ENCODE measurements around the gene MT1M.
A peak's percentile ranks its signal among the peaks of the same experiment; 100 is the strongest.
"Not testable (repeated sequence)": the region's sequence is repeated elsewhere in the genome, so short reads cannot be mapped to it uniquely, and the experiment has no call there.

MT1M gene

GRCh38 chr16:56653218-56653617, 20.8 kb downstream of the MT1M start:
- H3K36me3 ChIP-seq (ENCODE audit: control insufficient read depth, insufficient read depth, low read length): no peaks in the 10 kb centered on the region
- no peak overlapping the region for H3K4me3 ChIP-seq (ENCODE audit: low read depth, low read length)
- no peaks in the 10 kb centered on the region for H3K9me3 ChIP-seq (ENCODE audit: control insufficient read depth, insufficient read depth, low read length)
- H3K9ac ChIP-seq (ENCODE audit: low read depth, low read length): no peak overlapping the region
- H3K27me3 ChIP-seq (ENCODE audit: control insufficient read depth, insufficient read depth, low read length): peaks cover 87% of the 10 kb centered on the region
- H3K27ac ChIP-seq (ENCODE audit: low read depth, low read length): no peak overlapping the region
- H3K4me1 ChIP-seq (ENCODE audit: control insufficient read depth, insufficient read depth, low read length): peaks cover 4% of the 10 kb centered on the region

- Histone ChIP-seq H3K4me3 (ENCODE audit: low read depth, low read length) (peak within 1 kb of the TSS; percentile 66), H3K9me3 (ENCODE audit: control insufficient read depth, insufficient read depth, low read length) (no peaks in the 10 kb centered on the region), H3K9ac (ENCODE audit: low read depth, low read length) (no peak within 1 kb of the TSS), H3K27ac (ENCODE audit: low read depth, low read length) (peak within 1 kb of the TSS; percentile 83), H3K4me1 (ENCODE audit: control insufficient read depth, insufficient read depth, low read length) (peaks cover 11% of the 10 kb centered on the region), H3K27me3 (ENCODE audit: control insufficient read depth, insufficient read depth, low read length) (peaks cover 88% of the 10 kb centered on the region), H3K36me3 (ENCODE audit: control insufficient read depth, insufficient read depth, low read length) (no peaks in the 10 kb centered on the region)
These were observed 25.3 kb downstream of the MT1M start, which contains the start of gene MT1F for GRCh38 chr16:56657555-56658326. Gene MT1F, plus strand, starts transcription at chr16:56657959. Its CDS starts 100 bp downstream, at chr16:56658059.

GRCh38 chr16:56658327-56658875, 25.9 kb downstream of the MT1M start:
- Histone ChIP-seq H3K9ac (ENCODE audit: low read depth, low read length) (no peak overlapping the region), H3K4me3 (ENCODE audit: low read depth, low read length) (peak overlapping the region; percentile 66), H3K36me3 (ENCODE audit: control insufficient read depth, insufficient read depth, low read length) (no peaks in the 10 kb centered on the region), H3K27ac (ENCODE audit: low read depth, low read length) (no peak overlapping the region), H3K9me3 (ENCODE audit: control insufficient read depth, insufficient read depth, low read length) (no peaks in the 10 kb centered on the region), H3K4me1 (ENCODE audit: control insufficient read depth, insufficient read depth, low read length) (peaks cover 11% of the 10 kb centered on the region), H3K27me3 (ENCODE audit: control insufficient read depth, insufficient read depth, low read length) (peaks cover 88% of the 10 kb centered on the region)

GRCh38 chr16:56662357-56663354, 30.2 kb downstream of the MT1M start:
- peaks cover 100% of the 10 kb centered on the region for H3K27me3 ChIP-seq (ENCODE audit: control insufficient read depth, insufficient read depth, low read length)
- no peaks in the 10 kb centered on the region for H3K36me3 ChIP-seq (ENCODE audit: control insufficient read depth, insufficient read depth, low read length)
- no peak overlapping the region for H3K27ac ChIP-seq (ENCODE audit: low read depth, low read length)
- peaks cover 13% of the 10 kb centered on the region for H3K4me1 ChIP-seq (ENCODE audit: control insufficient read depth, insufficient read depth, low read length)
- no peaks in the 10 kb centered on the region for H3K9me3 ChIP-seq (ENCODE audit: control insufficient read depth, insufficient read depth, low read length)
- H3K4me3 ChIP-seq (ENCODE audit: low read depth, low read length): peak overlapping the region; percentile 59
- H3K9ac ChIP-seq (ENCODE audit: low read depth, low read length): no peak overlapping the region

GRCh38 chr16:56664506-56664905, 32.0 kb downstream of the MT1M start:
- H3K4me3 ChIP-seq (ENCODE audit: low read depth, low read length): no peak overlapping the region
- H3K27me3 ChIP-seq (ENCODE audit: control insufficient read depth, insufficient read depth, low read length): peaks cover 100% of the 10 kb centered on the region
- no peaks in the 10 kb centered on the region for H3K9me3 ChIP-seq (ENCODE audit: control insufficient read depth, insufficient read depth, low read length)
- peaks cover 12% of the 10 kb centered on the region; the same call in 1 of the 2 replicates for H3K4me1 ChIP-seq (ENCODE audit: control insufficient read depth, insufficient read depth, low read length)
- H3K27ac ChIP-seq (ENCODE audit: low read depth, low read length): no peak overlapping the region
- no peaks in the 10 kb centered on the region for H3K36me3 ChIP-seq (ENCODE audit: control insufficient read depth, insufficient read depth, low read length)
- no peak overlapping the region for H3K9ac ChIP-seq (ENCODE audit: low read depth, low read length)

GRCh38 chr16:56665286-56666261, 33.1 kb downstream of the MT1M start:
- not testable (repeated sequence) for H3K4me3 ChIP-seq (ENCODE audit: low read depth, low read length); H3K27ac ChIP-seq (ENCODE audit: low read depth, low read length); H3K36me3 ChIP-seq (ENCODE audit: control insufficient read depth, insufficient read depth, low read length); H3K9me3 ChIP-seq (ENCODE audit: control insufficient read depth, insufficient read depth, low read length); H3K9ac ChIP-seq (ENCODE audit: low read depth, low read length)
- Histone ChIP-seq H3K4me1 (ENCODE audit: control insufficient read depth, insufficient read depth, low read length) (peaks cover 20% of the 10 kb centered on the region), H3K27me3 (ENCODE audit: control insufficient read depth, insufficient read depth, low read length) (peaks cover 100% of the 10 kb centered on the region)

GRCh38 chr16:56667581-56668571, 35.4 kb downstream of the MT1M start, which contains the start of gene MT1G:
Gene MT1G, minus strand, starts transcription at chr16:56668065. Its CDS starts 72 bp downstream, at chr16:56667993.
- Histone ChIP-seq H3K36me3 (ENCODE audit: control insufficient read depth, insufficient read depth, low read length) (no peaks in the 10 kb centered on the region), H3K27me3 (ENCODE audit: control insufficient read depth, insufficient read depth, low read length) (peaks cover 100% of the 10 kb centered on the region), H3K9ac (ENCODE audit: low read depth, low read length) (no peak within 1 kb of the TSS), H3K27ac (ENCODE audit: low read depth, low read length) (no peak within 1 kb of the TSS), H3K4me3 (ENCODE audit: low read depth, low read length) (peak within 1 kb of the TSS; percentile 51), H3K4me1 (ENCODE audit: control insufficient read depth, insufficient read depth, low read length) (peaks cover 17% of the 10 kb centered on the region), H3K9me3 (ENCODE audit: control insufficient read depth, insufficient read depth, low read length) (no peaks in the 10 kb centered on the region)

GRCh38 chr16:56669005-56669839, 36.8 kb downstream of the MT1M start, which contains the start of gene MT1H:
Gene MT1H, plus strand, starts transcription at chr16:56669814. Its CDS starts 71 bp downstream, at chr16:56669885.
- no peak within 1 kb of the TSS for H3K27ac ChIP-seq (ENCODE audit: low read depth, low read length)
- H3K4me3 ChIP-seq (ENCODE audit: low read depth, low read length): peak within 1 kb of the TSS; percentile 45
- H3K4me1 ChIP-seq (ENCODE audit: control insufficient read depth, insufficient read depth, low read length): peaks cover 17% of the 10 kb centered on the region
- no peaks in the 10 kb centered on the region for H3K36me3 ChIP-seq (ENCODE audit: control insufficient read depth, insufficient read depth, low read length)
- H3K9ac ChIP-seq (ENCODE audit: low read depth, low read length): no peak within 1 kb of the TSS
- H3K9me3 ChIP-seq (ENCODE audit: control insufficient read depth, insufficient read depth, low read length): no peaks in the 10 kb centered on the region
- H3K27me3 ChIP-seq (ENCODE audit: control insufficient read depth, insufficient read depth, low read length): peaks cover 100% of the 10 kb centered on the region

Data from HUES48 (cell line).